Panc1 (cell line): Measurements from ENCODE around the gene MIPOL1. TPM values are rescaled to one million over a fixed set of nuclear protein-coding genes. Genes with fewer than 3 reads are reported as not detected.

Source experiments
- ATAC-seq: fragments of 200-7000 bp; cut with Tn5 transposase; 2 replicates; pipeline ENCODE4 v1.9.1; 2020; ENCODE audit warnings: mild to moderate bottlenecking, moderate library complexity
- BruUV-seq: library from RNA; stranded (reverse); fragments of 400-500 nt; replicated peaks from 2 replicates; lab custom pipeline; 2021; lab: Mats Ljungman, UMichigan
- CTCF ChIA-PET: fragments of 300-600 bp; sonication (Branson Sonifier 250); formaldehyde crosslinking; loops from one replicate; lab custom pipeline; 2022; ENCODE audit warnings: antibody characterized with exemption; lab: Charles Lee
- POLR2A ChIA-PET: fragments of 300-600 bp; sonication (Branson Sonifier 250); formaldehyde crosslinking; loops from one replicate; lab custom pipeline; 2022; ENCODE audit warnings: antibody characterized with exemption; lab: Charles Lee
- DNase-seq: peaks from one replicate; pipeline ENCODE4 v3.0.0-alpha.2; 2010; ENCODE audit warnings: low read depth, low spot score
- H3K27ac ChIP-seq: 2 replicates; pipeline ENCODE4 v1.5.1; 2011; ENCODE audit warnings: mild to moderate bottlenecking, low read length, inconsistent platforms
- H3K27me3 ChIP-seq: fragments of 200-500 bp; sonication (Bioruptor generic); 2 replicates; pipeline ENCODE4 v1.6.0; 2014; ENCODE audit warnings: low read length, inconsistent platforms; ENCODE audit not compliant: control insufficient read depth, insufficient read depth
- H3K36me3 ChIP-seq: fragments of 200-500 bp; sonication (Bioruptor generic); 2 replicates; pipeline ENCODE4 v1.5.1; 2014; ENCODE audit warnings: inconsistent platforms, mild to moderate bottlenecking, low read length, moderate library complexity; ENCODE audit not compliant: control insufficient read depth, insufficient read depth
- H3K4me1 ChIP-seq: 2 replicates; pipeline ENCODE4 v1.5.1; 2011; ENCODE audit warnings: inconsistent platforms, mild to moderate bottlenecking, low read length, moderate library complexity; ENCODE audit not compliant: control insufficient read depth, insufficient read depth
- H3K4me3 ChIP-seq, 2 experiments: 2 replicates each; pipeline ENCODE4 v1.5.1; 2011 to 2012; ENCODE audit warnings: low read depth in 2 of 2, low read length in 2 of 2, mild to moderate bottlenecking in 2 of 2, inconsistent platforms in 1 of 2, moderate library complexity in 1 of 2
- H3K9me3 ChIP-seq: fragments of 200-500 bp; sonication (Bioruptor generic); 2 replicates; pipeline ENCODE4 v1.5.1; 2014; ENCODE audit warnings: low read depth, mild to moderate bottlenecking, inconsistent platforms, low read length, moderate library complexity; ENCODE audit not compliant: control insufficient read depth, insufficient read depth
- POLR2AphosphoS5 ChIP-seq: IDR thresholded peaks from 2 replicates; pipeline ENCODE4 v1.6.1; 2012; ENCODE audit warnings: mild to moderate bottlenecking, low read depth, low read length, moderate library complexity
- SIN3A ChIP-seq: IDR thresholded peaks from 2 replicates; pipeline ENCODE4 v1.6.1; 2012; ENCODE audit warnings: low read depth, mild to moderate bottlenecking, low read length, moderate library complexity, borderline replicate concordance; ENCODE audit not compliant: insufficient read depth
- TCF7L2 ChIP-seq: IDR thresholded peaks from 2 replicates; pipeline ENCODE4 v1.6.1; 2011; ENCODE audit warnings: mild to moderate bottlenecking, low read depth, low read length, inconsistent platforms
- in situ Hi-C: cut with HindIII; loops from 2 replicates; pipeline ENCODE4 v1.10.0; 2016; ENCODE audit warnings: low sequenced_read_pairs, low pct_unique_long_range_greater_than_20kb
- intact Hi-C: fragments of 100-400 bp; cut with micrococcal nuclease; formaldehyde crosslinking; loops from one replicate; pipeline ENCODE4 v1.10.0; 2022; ENCODE audit not compliant: unreplicated experiment
- total RNA-seq: library from RNA; stranded (reverse); gene quantifications from one replicate; pipeline ENCODE4 v1.2.1, GENCODE V29; 2021; ENCODE audit not compliant: unreplicated experiment
- TF ChIP-seq, protein P1 (sequence below): fragments of 450-650 bp; IDR thresholded peaks from 2 replicates; pipeline ENCODE4 v1.5.1; 2017; ENCODE audit warnings: mild to moderate bottlenecking
- TF ChIP-seq, protein P2 (sequence below), 2 experiments: IDR thresholded peaks; 2 replicates each; pipeline ENCODE4 v1.6.1; 2011 to 2012; ENCODE audit warnings: low read depth in 2 of 2, control low read depth in 1 of 2, low read length in 1 of 2, mild to moderate bottlenecking in 1 of 2, moderate library complexity in 1 of 2; ENCODE audit not compliant: insufficient read depth in 1 of 2

Gene MIPOL1
- total RNA-seq, 1 experiment from 2014 or later, result 12.8 TPM

DNA sequence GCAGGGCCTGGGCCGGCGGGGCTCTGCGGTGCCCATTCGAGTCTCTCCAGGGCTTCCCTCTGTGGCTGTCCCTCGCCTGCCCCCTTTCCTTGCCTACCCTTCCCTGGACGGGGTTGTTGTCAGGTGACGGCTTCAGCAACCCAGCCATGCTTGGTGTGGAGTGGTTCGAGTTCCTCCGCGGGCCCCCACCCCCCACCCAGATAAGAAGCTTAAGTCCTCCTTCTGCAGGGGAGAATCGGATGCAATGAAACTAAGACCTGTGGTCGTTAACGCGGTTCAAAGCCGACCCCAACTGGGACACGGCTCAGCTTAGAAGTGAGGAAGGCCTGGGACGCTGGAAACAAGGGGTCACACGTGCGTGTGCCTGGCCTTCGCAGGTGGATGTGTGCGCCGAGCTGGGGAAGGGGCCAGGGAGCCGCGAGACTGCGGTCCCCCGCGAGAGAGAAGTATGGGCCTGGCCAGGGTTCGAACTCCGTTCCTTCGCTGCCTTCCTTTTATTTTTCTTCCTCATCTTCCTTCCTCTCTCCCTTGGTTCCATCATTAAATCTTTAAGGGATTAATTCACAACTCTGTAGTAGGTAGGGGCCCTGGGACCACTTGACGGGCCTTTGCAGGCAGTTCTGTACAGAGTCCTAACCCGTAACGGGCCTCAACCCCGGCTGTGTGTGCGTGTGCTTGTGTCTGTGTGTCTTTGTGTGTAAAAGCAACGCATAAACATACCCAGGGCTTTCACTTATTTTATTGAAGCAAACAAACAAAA is 401.2 kb downstream of the MIPOL1 start:
- no peak for ATAC-seq
- intact Hi-C loops, result no loop called here
- Histone ChIP-seq H3K4me3 (peak overlapping the region; percentile 32 to 43), H3K9me3 (no peaks in the 10 kb centered on the region), H3K27ac (no peak overlapping the region), H3K27me3 (peaks cover 3% of the 10 kb centered on the region), H3K36me3 (no peaks in the 10 kb centered on the region), H3K4me1 (no peaks in the 10 kb centered on the region)
- ChIA-PET POLR2A (no interaction called here), CTCF (interaction anchor here (0.6 kb wide), 1 partner anchor 418 kb away, joined by 3 read pairs; no protein-coding TSS in a partner anchor)
- BruUV-seq, result no TSS peak
- DNase-seq, result no peak
- in situ Hi-C loops, result no loop called here
- TF ChIP-seq, protein P1, sequence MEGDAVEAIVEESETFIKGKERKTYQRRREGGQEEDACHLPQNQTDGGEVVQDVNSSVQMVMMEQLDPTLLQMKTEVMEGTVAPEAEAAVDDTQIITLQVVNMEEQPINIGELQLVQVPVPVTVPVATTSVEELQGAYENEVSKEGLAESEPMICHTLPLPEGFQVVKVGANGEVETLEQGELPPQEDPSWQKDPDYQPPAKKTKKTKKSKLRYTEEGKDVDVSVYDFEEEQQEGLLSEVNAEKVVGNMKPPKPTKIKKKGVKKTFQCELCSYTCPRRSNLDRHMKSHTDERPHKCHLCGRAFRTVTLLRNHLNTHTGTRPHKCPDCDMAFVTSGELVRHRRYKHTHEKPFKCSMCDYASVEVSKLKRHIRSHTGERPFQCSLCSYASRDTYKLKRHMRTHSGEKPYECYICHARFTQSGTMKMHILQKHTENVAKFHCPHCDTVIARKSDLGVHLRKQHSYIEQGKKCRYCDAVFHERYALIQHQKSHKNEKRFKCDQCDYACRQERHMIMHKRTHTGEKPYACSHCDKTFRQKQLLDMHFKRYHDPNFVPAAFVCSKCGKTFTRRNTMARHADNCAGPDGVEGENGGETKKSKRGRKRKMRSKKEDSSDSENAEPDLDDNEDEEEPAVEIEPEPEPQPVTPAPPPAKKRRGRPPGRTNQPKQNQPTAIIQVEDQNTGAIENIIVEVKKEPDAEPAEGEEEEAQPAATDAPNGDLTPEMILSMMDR, result no peak
- no peak for TF ChIP-seq TCF7L2
- no peak for TF ChIP-seq POLR2AphosphoS5
- TF ChIP-seq, protein P2, sequence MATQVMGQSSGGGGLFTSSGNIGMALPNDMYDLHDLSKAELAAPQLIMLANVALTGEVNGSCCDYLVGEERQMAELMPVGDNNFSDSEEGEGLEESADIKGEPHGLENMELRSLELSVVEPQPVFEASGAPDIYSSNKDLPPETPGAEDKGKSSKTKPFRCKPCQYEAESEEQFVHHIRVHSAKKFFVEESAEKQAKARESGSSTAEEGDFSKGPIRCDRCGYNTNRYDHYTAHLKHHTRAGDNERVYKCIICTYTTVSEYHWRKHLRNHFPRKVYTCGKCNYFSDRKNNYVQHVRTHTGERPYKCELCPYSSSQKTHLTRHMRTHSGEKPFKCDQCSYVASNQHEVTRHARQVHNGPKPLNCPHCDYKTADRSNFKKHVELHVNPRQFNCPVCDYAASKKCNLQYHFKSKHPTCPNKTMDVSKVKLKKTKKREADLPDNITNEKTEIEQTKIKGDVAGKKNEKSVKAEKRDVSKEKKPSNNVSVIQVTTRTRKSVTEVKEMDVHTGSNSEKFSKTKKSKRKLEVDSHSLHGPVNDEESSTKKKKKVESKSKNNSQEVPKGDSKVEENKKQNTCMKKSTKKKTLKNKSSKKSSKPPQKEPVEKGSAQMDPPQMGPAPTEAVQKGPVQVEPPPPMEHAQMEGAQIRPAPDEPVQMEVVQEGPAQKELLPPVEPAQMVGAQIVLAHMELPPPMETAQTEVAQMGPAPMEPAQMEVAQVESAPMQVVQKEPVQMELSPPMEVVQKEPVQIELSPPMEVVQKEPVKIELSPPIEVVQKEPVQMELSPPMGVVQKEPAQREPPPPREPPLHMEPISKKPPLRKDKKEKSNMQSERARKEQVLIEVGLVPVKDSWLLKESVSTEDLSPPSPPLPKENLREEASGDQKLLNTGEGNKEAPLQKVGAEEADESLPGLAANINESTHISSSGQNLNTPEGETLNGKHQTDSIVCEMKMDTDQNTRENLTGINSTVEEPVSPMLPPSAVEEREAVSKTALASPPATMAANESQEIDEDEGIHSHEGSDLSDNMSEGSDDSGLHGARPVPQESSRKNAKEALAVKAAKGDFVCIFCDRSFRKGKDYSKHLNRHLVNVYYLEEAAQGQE (IDR thresholded peaks at IDR 0.05; ENCODE audit: insufficient read depth in 1 of 2, low read depth in 2 of 2, low read length in 1 of 2), result no peak
- no peak for TF ChIP-seq SIN3A

DNA sequence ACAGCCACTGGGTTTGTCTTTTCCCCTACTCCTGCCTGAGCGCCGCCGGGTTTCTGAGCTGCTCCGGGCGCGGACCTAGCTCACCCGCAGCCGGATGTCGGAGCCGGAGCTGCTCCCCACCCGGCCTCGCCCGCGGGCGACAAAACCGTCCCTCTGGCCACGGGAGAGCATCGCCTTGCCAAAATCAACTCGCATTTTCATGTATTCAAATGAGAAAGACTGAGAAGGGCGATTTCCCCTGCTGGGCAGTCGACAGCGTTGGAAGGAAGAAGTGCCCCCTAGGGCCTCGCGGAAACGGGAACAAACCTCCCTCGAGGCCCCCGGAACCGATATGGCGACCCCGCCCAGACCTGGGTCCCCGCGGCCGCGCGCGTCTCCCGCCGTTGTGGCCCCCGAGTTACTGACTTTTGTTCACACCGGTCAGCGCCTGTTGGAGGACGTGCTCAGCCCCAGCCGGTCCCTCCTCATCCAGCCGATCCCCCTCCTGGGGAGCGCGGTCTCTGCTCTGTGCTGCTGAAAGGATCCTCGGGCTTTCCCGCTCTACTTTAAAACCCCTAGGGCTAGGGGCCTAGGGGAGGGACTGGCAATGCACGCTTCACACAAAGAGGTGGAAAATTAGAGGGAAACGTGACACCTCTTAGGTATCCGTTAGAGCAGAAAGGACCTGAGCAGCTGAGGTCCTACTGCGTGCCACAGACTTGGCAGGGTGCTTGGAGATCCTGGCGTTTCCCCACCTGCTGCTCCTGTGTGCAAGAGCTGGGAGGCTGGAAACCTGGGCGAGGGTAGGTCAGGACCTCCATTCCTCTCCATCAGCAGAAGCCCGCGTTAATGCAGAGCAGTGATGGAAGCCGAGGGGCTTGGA is 402.0 kb downstream of the MIPOL1 start:
- BruUV-seq, result no TSS peak
- no peak for TF ChIP-seq SIN3A
- TF ChIP-seq, protein P2 (IDR thresholded peaks at IDR 0.05; ENCODE audit: insufficient read depth in 1 of 2, low read depth in 2 of 2, low read length in 1 of 2), result no peak
- TF ChIP-seq TCF7L2, result no peak
- TF ChIP-seq, protein P1, result no peak
- TF ChIP-seq POLR2AphosphoS5, result no peak
- CTCF ChIA-PET, result interaction anchor here (0.5 to 0.6 kb wide), 3 partner anchors 352 to 1139 kb away, joined by 3 to 4 read pairs (median 3); no protein-coding TSS in a partner anchor
- H3K9me3 ChIP-seq, result no peaks in the 10 kb centered on the region
- H3K27me3 ChIP-seq, result peaks cover 3% of the 10 kb centered on the region
- no peaks in the 10 kb centered on the region for H3K36me3 ChIP-seq
- H3K27ac ChIP-seq, result no peak overlapping the region
- no peaks in the 10 kb centered on the region for H3K4me1 ChIP-seq
- POLR2A ChIA-PET, result no interaction called here
- 0 out of 2 replicates have a peak, but pooled peaks have one; percentile 32 for ATAC-seq
- peak overlapping the region; percentile 32 to 43 for H3K4me3 ChIP-seq
- in situ Hi-C loops, result no loop called here
- intact Hi-C loops, result loop anchor here (10.0 kb wide), 1 partner anchor 275 kb away; no protein-coding TSS in a partner anchor
- no peak for DNase-seq
